HG02884 (cell line): ENCODE results near the gene CMIP.

ENCODE experiments used
- ATAC-seq: cut with Tn5 transposase; IDR thresholded peaks from one replicate; pipeline ENCODE4 v1.9.1; 2021; ENCODE audit warnings: mild to moderate bottlenecking, moderate library complexity; ENCODE audit not compliant: unreplicated experiment

Gene CMIP

DNA sequence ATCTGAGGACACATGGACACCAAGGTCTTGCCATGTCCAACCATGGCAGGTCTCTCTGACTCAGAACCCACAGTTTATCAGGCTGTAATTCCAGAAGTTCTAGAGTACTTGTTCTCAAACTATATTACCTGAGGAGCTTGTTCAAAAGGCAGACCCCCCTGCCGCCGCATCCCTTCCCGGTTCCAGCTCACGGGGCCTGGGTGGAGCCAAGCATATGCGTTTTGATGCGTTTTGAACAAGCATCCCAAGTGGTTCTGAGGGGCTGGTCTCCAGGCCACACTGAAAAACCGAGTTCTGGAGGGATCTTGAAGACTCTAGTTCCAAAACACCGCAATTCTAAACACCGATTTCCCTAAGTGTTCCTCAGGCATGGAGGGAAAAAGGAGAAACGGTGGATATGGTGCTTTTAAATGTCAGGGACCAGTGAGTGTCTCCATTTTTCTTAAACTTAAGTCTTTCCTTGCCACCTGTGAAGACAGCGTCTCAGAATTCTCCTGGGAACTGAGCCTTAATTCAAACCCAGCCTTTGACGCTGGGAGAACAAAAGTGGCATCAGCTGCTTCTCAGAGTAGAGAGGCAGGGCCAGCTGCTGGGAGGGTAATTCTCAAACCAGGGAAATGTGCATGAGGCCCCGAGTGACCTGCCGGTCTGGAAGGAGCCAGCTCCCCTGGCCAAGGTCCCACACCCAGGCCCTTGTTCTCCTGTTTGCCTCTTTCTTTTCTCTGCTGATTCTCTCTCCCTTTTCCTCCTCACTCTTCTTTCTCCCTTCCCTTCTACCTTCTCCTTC is 250.1 kb downstream of the CMIP start:
- ATAC-seq: no peak

- ATAC-seq: no peak
Observed at GRCh38 chr16:81695321-81696165, 250.9 kb downstream of the CMIP start.

DNA sequence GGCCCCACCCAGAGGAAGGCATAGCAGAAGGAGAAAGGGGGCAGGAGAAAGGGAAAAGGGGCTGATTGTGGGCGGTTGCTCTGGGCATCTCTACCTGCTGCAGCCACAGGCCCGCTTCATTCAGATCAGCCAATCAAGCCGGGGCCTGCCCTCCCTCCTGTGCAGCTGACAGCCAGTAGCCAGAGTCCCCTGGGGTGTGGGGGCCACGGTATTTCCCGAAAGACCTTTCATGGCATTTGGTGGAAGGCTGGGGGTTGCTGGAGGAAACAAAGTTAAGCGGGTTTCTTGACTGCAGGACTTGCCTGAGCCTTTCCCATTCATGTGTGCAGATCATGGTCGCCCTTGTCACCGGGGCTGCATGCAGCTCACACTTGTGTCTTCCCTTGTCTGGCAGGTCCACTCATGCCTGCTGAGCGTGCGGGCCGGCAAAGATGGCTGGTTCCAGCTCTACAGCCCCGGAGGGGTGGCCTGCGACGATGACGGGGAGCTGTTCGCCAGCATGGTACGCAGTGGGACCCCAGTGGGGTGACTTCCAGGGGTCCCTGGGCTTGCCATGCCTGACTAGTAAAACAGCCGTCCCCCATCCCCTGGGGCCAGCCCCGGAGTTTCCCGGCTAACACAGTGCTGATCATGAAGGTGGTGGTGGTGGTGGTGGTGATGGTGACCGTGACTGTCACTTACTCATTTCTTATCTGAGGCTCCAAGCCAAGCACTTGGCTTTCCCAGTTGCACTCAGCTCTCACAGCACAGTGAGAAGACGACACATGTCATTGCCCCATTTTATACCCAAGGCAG is 251.8 kb downstream of the CMIP start:
- no peak for ATAC-seq

- no peak for ATAC-seq
Observed at GRCh38 chr16:81696961-81697615, 252.5 kb downstream of the CMIP start.

- no peak for ATAC-seq
Observed at GRCh38 chr16:81697616-81698309, 253.2 kb downstream of the CMIP start.

- ATAC-seq: no peak
Observed at GRCh38 chr16:81698310-81698641, 253.7 kb downstream of the CMIP start.

DNA sequence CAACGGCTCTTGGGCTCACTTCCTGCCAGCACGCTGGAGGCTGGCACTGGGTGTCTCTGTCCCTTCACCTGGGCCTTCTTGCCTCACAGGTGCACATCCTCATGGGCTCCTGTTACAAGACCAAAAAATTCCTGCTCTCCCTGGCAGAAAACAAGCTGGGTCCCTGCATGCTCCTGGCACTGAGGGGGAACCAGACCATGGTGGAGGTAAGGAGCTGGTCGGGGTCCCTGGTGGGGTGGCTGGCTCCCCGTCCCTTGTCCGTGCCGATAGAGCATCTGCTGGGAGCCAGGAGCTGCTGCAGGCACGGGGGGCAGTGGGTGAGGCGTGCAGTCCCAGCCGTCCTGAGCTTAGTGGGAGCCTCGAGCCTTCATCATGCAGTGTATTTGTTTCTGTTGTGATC is 255.0 kb downstream of the CMIP start:
- ATAC-seq: no peak

GRCh38 chr16:81700071-81700779 is 255.6 kb downstream of the CMIP start:
- no peak for ATAC-seq

DNA sequence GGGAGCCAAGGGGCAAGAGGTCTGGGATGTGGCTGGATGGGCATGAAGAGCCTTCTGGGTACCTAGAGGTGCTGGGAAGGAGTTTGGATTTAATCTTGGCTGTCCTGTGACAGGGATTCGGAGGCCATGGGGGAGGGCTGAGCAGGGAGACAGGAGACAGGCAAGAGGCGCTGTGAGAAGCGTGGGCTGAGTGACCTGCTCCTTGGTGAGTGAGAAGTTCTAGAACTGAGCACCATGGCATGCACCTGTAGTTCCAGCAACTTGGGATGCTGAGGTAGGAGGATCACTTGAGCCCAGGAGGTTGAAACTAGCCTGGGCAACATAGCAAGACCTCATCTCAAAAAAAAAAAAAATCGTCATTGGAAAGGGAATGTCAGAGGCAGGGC is 256.2 kb downstream of the CMIP start:
- no peak for ATAC-seq

- no peak for ATAC-seq
Observed at GRCh38 chr16:81701296-81701970, 256.8 kb downstream of the CMIP start.

- ATAC-seq: no peak
Observed at GRCh38 chr16:81702506-81702905, 257.9 kb downstream of the CMIP start.

GRCh38 chr16:81703177-81704155 is 258.9 kb downstream of the CMIP start:
- ATAC-seq: no peak

DNA sequence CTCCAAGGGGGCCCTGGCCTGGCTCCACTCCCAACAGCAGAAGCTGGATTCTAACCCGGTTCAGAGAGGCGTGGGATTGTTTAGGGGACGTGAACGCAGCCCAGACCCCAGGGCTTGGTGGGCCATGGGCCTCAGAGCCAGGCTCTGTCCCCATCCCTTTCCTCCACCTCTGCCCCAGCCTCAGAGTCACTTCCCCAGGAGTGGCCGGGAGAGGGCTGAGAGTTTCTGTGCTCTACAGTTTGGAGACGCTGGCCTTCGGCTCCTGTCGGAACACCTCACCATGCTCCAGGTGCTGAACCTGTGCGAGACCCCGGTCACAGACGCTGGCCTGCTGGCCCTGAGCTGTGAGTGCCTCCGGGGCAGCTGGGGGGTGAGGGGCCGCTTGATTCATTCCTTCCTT is 260.7 kb downstream of the CMIP start:
- ATAC-seq: no peak

DNA sequence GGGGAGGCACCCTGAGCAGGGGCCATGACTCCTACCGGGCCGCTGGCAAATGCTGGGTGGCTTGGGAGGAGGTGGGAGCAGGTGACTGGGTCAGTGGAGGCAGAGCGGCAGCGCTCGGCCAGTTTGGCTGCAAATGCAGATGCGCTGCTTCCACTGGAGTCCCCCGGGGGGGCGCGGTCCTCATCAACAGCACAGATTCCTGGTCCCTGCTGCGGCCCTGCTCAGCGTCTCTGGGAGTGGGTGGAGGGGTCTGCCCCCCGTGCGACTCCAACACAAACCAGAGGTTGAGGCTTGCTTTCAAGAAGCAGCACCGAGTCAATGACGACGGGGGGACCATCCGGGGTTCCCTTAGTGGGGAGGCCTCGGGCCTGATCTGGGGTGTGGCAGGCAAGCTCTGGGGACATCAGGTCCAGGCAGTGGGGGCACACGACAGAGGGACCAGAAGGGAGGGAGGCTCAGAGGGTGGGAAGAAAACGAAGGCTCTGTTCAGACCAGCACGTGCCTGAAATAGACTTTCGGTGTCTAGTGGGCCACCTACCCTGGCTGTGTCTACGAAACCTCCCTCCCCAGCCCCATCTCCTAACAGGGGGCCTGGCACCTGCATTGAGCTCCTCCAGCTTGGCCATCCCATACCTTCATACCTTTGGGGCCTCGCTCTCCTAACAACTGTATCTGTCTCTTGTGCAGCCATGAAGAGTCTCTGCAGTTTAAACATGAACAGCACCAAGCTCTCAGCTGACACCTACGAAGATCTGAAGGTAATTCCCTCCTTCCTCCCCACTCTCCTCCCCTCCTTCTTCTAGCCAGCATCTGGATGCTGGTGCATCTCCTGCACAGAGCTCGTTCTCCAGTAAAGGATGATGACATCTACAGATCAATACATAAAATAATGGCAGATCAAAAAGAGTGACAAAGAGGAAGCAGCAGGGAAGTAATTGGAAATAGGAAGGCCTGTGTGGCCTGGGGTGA is 262.0 kb downstream of the CMIP start:
- no peak for ATAC-seq

DNA sequence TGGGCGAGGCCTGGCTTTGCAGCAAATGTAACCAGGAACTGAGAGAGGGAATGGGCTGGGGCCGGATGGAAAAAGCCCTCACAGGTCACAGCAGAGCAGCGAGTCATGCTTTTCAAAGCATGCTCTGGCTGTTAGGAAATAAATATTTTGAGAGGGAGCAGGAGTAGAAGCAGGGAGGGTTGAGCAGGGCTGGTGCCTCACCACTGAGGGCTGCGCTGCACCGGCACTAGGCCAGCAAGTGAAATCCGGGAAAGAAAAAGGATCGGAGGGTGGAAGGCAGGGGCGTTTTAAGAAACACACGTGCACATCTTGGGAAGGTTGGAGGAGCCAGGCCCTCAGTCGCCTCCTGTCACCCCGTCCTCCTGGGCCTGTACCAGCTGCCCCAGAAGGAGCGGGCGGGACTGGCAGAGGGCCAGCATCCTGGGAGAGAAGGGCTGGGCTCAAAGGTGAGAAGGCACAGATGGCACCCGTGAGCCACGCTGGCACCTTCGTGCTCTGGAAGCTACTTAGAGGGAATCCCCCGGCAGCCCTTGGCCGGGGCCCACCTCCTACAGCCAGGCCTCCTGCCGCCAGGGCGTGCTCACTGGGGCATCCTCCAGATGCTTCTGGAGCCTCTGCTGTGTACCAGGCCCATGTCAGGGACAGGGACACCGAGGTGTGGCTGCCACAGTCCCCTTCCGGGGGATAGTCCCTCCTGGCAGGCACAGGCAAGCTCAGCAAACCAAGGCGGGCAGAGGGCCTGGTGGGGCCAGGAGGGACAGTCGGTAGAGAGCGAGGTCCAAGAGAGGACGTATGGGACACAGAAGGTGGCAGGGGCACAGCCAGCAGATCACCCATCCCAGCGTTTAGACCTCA is 263.0 kb downstream of the CMIP start:
- ATAC-seq: no peak
